ENCODE data around the gene RGS11. TPM values are rescaled to one million over a fixed set of nuclear protein-coding genes. Genes with fewer than 3 reads are reported as not detected.

RGS11 gene
- total and polyA plus RNA-seq, 2 donors (not counting 1 experiment from before 2014, with no cell fraction given) = 1.1 to 6.3 TPM

DNA sequence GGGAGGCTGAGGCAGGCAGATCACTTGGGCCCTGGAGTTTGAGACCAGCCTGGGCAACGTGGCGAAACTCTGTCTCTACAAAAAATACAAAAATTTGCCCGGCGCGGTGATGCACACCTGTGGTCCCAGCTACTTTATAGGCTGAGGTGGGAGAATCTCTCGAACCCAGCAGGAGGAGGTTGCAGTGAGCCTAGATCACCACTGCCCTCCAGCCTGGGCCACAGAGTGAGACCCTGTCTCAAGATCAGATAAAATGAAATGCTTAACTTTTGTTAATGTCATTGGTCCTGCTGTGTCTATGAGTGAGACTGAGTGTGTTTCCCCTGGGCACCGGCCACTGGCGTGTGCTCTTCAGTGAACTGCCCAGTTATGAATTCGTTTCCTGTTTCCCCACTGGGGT lies 30.6 kb downstream of the RGS11 start:
- no peak overlapping the region for H3K9ac ChIP-seq (ENCODE audit: insufficient read depth, low read length)
- no peaks in the 10 kb centered on the region for H3K36me3 ChIP-seq (ENCODE audit: control insufficient read depth, insufficient read depth, low read length)
- H3K4me3 ChIP-seq (replicated peaks in 1 of 4; ENCODE audit: control extremely low read depth in 1 of 4, insufficient read depth in 1 of 4, low read depth in 3 of 4, low read length in 4 of 4) = no peak overlapping the region
- no peaks in the 10 kb centered on the region for H4K20me1 ChIP-seq (ENCODE audit: control insufficient read depth, extremely low read depth, insufficient read depth, low read length)
- H3K27ac ChIP-seq (ENCODE audit: insufficient read depth, low read length) = no peak overlapping the region
- no peaks in the 10 kb centered on the region for H3K27me3 ChIP-seq (ENCODE audit: control insufficient read depth, insufficient read depth, low read length)
- TF ChIP-seq, protein P1, sequence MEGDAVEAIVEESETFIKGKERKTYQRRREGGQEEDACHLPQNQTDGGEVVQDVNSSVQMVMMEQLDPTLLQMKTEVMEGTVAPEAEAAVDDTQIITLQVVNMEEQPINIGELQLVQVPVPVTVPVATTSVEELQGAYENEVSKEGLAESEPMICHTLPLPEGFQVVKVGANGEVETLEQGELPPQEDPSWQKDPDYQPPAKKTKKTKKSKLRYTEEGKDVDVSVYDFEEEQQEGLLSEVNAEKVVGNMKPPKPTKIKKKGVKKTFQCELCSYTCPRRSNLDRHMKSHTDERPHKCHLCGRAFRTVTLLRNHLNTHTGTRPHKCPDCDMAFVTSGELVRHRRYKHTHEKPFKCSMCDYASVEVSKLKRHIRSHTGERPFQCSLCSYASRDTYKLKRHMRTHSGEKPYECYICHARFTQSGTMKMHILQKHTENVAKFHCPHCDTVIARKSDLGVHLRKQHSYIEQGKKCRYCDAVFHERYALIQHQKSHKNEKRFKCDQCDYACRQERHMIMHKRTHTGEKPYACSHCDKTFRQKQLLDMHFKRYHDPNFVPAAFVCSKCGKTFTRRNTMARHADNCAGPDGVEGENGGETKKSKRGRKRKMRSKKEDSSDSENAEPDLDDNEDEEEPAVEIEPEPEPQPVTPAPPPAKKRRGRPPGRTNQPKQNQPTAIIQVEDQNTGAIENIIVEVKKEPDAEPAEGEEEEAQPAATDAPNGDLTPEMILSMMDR (conservative IDR thresholded peaks at IDR 0.05 in 1 of 2, IDR thresholded peaks at IDR 0.05 in 1 of 2; ENCODE audit: low read depth in 1 of 2, low read length in 2 of 2) = no peak
- no peak for TF ChIP-seq EZH2 (IDR thresholded peaks at IDR 0.05; ENCODE audit: low read length, missing control alignments)
- H2AFZ ChIP-seq (ENCODE audit: low read length) = no peak overlapping the region
- no peaks in the 10 kb centered on the region for H3K79me2 ChIP-seq (ENCODE audit: control insufficient read depth, insufficient read depth, low read length)
- no peaks in the 10 kb centered on the region for H3K9me3 ChIP-seq (ENCODE audit: control insufficient read depth, insufficient read depth, low read depth, low read length)
- no peak for DNase-seq (ENCODE audit: low read depth in 2 of 2)
- no peaks in the 10 kb centered on the region for H3K4me1 ChIP-seq (ENCODE audit: control insufficient read depth, extremely low read depth, insufficient read depth, low read length)
- H3K4me2 ChIP-seq (ENCODE audit: extremely low read depth, insufficient read depth, low read length) = no peak overlapping the region

- Histone ChIP-seq H3K9ac (ENCODE audit: insufficient read depth, low read length) (no peak overlapping the region), H3K4me2 (ENCODE audit: extremely low read depth, insufficient read depth, low read length) (no peak overlapping the region), H3K27ac (ENCODE audit: insufficient read depth, low read length) (no peak overlapping the region), H3K9me3 (ENCODE audit: control insufficient read depth, insufficient read depth, low read depth, low read length) (no peaks in the 10 kb centered on the region), H3K79me2 (ENCODE audit: control insufficient read depth, insufficient read depth, low read length) (no peaks in the 10 kb centered on the region), H3K4me1 (ENCODE audit: control insufficient read depth, extremely low read depth, insufficient read depth, low read length) (no peaks in the 10 kb centered on the region), H3K36me3 (ENCODE audit: control insufficient read depth, insufficient read depth, low read length) (no peaks in the 10 kb centered on the region), H3K27me3 (ENCODE audit: control insufficient read depth, insufficient read depth, low read length) (no peaks in the 10 kb centered on the region), H3K4me3 (replicated peaks in 1 of 4; ENCODE audit: control extremely low read depth in 1 of 4, insufficient read depth in 1 of 4, low read depth in 3 of 4, low read length in 4 of 4) (no peak overlapping the region), H4K20me1 (ENCODE audit: control insufficient read depth, extremely low read depth, insufficient read depth, low read length) (no peaks in the 10 kb centered on the region), H2AFZ (ENCODE audit: low read length) (no peak overlapping the region)
- TF ChIP-seq, protein P1 (conservative IDR thresholded peaks at IDR 0.05 in 1 of 2, IDR thresholded peaks at IDR 0.05 in 1 of 2; ENCODE audit: low read depth in 1 of 2, low read length in 2 of 2) = no peak
- DNase-seq (ENCODE audit: low read depth in 2 of 2) = no peak
Observed at GRCh38 chr16:243348-243747, 32.4 kb downstream of the RGS11 start.

- Histone ChIP-seq H2AFZ (ENCODE audit: low read length) (no peak overlapping the region), H3K36me3 (ENCODE audit: control insufficient read depth, insufficient read depth, low read length) (no peaks in the 10 kb centered on the region), H3K4me1 (ENCODE audit: control insufficient read depth, extremely low read depth, insufficient read depth, low read length) (no peaks in the 10 kb centered on the region), H4K20me1 (ENCODE audit: control insufficient read depth, extremely low read depth, insufficient read depth, low read length) (no peaks in the 10 kb centered on the region), H3K4me2 (ENCODE audit: extremely low read depth, insufficient read depth, low read length) (no peak overlapping the region), H3K9ac (ENCODE audit: insufficient read depth, low read length) (no peak overlapping the region), H3K27me3 (ENCODE audit: control insufficient read depth, insufficient read depth, low read length) (no peaks in the 10 kb centered on the region), H3K79me2 (ENCODE audit: control insufficient read depth, insufficient read depth, low read length) (no peaks in the 10 kb centered on the region), H3K27ac (ENCODE audit: insufficient read depth, low read length) (no peak overlapping the region), H3K4me3 (replicated peaks in 1 of 4; ENCODE audit: control extremely low read depth in 1 of 4, insufficient read depth in 1 of 4, low read depth in 3 of 4, low read length in 4 of 4) (no peak overlapping the region), H3K9me3 (ENCODE audit: control insufficient read depth, insufficient read depth, low read depth, low read length) (no peaks in the 10 kb centered on the region)
- TF ChIP-seq, protein P1 (conservative IDR thresholded peaks at IDR 0.05 in 1 of 2, IDR thresholded peaks at IDR 0.05 in 1 of 2; ENCODE audit: low read depth in 1 of 2, low read length in 2 of 2) = no peak
- no peak for TF ChIP-seq EZH2 (IDR thresholded peaks at IDR 0.05; ENCODE audit: low read length, missing control alignments)
- DNase-seq (ENCODE audit: low read depth in 2 of 2) = no peak
Observed at GRCh38 chr16:242281-242680, 33.5 kb downstream of the RGS11 start.
